Testis (tissue), 3 donors: ENCODE data around the gene CYB5A. TPM values are rescaled to one million over a fixed set of nuclear protein-coding genes. Genes with fewer than 3 reads are reported as not detected.
A peak's percentile ranks its signal among the peaks of the same experiment; 100 is the strongest.

ENCODE experiments used
- DNase-seq: peaks from one replicate; pipeline ENCODE4 v3.0.0-alpha.2; 2019
- H3K27ac ChIP-seq, 2 donors: fragments of 200-600 bp; sonication (generic); one replicate each; pipeline ENCODE4 v1.5.1; 2019
- H3K27me3 ChIP-seq: fragments of 200-600 bp; sonication (generic); one replicate; pipeline ENCODE4 v1.5.1; 2019
- H3K36me3 ChIP-seq: fragments of 200-600 bp; sonication (generic); one replicate; pipeline ENCODE4 v1.5.1; 2017; ENCODE audit warnings: low read depth; ENCODE audit errors: missing control alignments
- H3K4me1 ChIP-seq: fragments of 200-600 bp; sonication (generic); one replicate; pipeline ENCODE4 v1.5.1; 2019
- H3K4me3 ChIP-seq, 2 donors: fragments of 200-600 bp; sonication (generic); one replicate each; pipeline ENCODE4 v1.5.1; 2017 to 2019
- H3K9me3 ChIP-seq: fragments of 200-600 bp; sonication (generic); one replicate; pipeline ENCODE4 v1.5.1; 2017
- CTCF ChIP-seq, 3 experiments: fragments of 450-650 bp in 2 of 3; fragments of 200-600 bp in 1 of 3; sonication (generic) in 1 of 3; IDR thresholded peaks; one replicate each; pipeline ENCODE4 v1.5.1; 2016 to 2019; ENCODE audit warnings: antibody characterized with exemption in 3 of 3, mild to moderate bottlenecking in 2 of 3, moderate library complexity in 1 of 3
- POLR2A ChIP-seq: fragments of 450-650 bp; IDR thresholded peaks from one replicate; pipeline ENCODE4 v1.6.1; 2017; ENCODE audit warnings: antibody characterized with exemption, mild to moderate bottlenecking, moderate library complexity
- WGBS, 2 donors: methylation state at CpG; one replicate each; pipeline ENCODE4 v1.1.5; 2018; 5-methylcytosine and 5-hydroxymethylcytosine counted together
- intact Hi-C: fragments of 100-400 bp; cut with DNase I; formaldehyde crosslinking; loops from one replicate; pipeline ENCODE4 v1.15.1; 2023; ENCODE audit warnings: low total_unique reads
- polyA plus RNA-seq: library from polyadenylated mRNA; stranded (reverse); fragments of 350-450 nt; fragmentation: Illumina TruSeq; extraction: RNeasy Lipid Tissue Mini Kit (QIAGEN cat#74804); gene quantifications from one replicate; pipeline ENCODE4 v1.2.3, GENCODE V29; 2014; ENCODE audit warnings: low read depth, low replicate concordance; ENCODE audit not compliant: insufficient read depth
- small RNA-seq, 2 donors: library from RNA; depleted of rRNA; stranded (forward); fragments of <200 nt; gene quantifications; one replicate each; pipeline ENCODE3, GENCODE V24; 2016
- total RNA-seq, 2 donors: library from RNA; depleted of rRNA; stranded (reverse); fragments of >200 nt; gene quantifications; one replicate each; pipeline ENCODE4 v1.2.3, GENCODE V29; 2016

Gene CYB5A
- total and polyA plus RNA-seq, 3 donors from 2014 or later: 77.2 to 126 (median 96.0) TPM

- intact Hi-C loops: no loop called here
- H3K4me3 ChIP-seq: no peak overlapping the region
- 66 to 78% methylated on average over 5 of the region's 5 CpGs for WGBS, 2 donors
- no peak for DNase-seq
- no peaks in the 10 kb centered on the region for H3K27me3 ChIP-seq
- H3K4me1 ChIP-seq: no peaks in the 10 kb centered on the region
- H3K36me3 ChIP-seq: no peaks in the 10 kb centered on the region
- no peak overlapping the region for H3K27ac ChIP-seq
- TF ChIP-seq CTCF (IDR thresholded peaks at IDR 0.05): no peak
- TF ChIP-seq POLR2A: no peak
- H3K9me3 ChIP-seq: no peaks in the 10 kb centered on the region
These were observed 87.1 kb downstream of the CYB5A start for GRCh38 chr18:74204526-74205152.

DNA sequence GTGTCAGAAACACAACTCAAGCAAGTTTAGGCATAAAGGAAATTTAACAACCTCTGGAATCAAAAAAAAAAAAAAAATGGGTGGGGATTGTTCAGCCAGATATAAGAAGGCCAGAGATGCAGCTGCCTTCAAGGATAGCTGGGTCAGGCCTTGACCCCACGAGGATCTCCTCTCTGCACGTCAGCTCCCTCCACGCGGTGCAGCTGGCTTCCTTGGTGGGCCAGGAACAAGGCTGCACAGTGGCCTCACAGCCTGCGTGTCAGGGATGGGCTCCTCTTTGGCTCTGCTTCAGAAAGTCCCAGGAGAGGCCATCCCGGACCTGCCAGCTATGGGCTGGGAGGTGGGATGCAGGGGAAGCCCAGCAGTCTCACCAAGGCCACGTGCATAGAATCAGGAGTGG lies 88.0 kb downstream of the CYB5A start:
- intact Hi-C loops: no loop called here
- 44 to 47% methylated on average over 5 to 7 of the region's 7 CpGs for WGBS, 2 donors
- peak; percentile 35 for DNase-seq

More for the DNA sequence above, 88.0 kb downstream of the CYB5A start:
- Histone ChIP-seq H3K9me3 (no peaks in the 10 kb centered on the region), H3K27me3 (no peaks in the 10 kb centered on the region), H3K36me3 (no peaks in the 10 kb centered on the region), H3K4me1 (no peaks in the 10 kb centered on the region), H3K4me3 (no peak overlapping the region), H3K27ac (no peak overlapping the region)
- no peak for TF ChIP-seq POLR2A
- TF ChIP-seq CTCF (IDR thresholded peaks at IDR 0.05): no peak

Small RNA genes lying within 50 kb of the gene (small RNA-seq; reads per million reads assigned to genes)
- 0 reads per million in 2 donors for gene RN7SL551P

Other genes with a start within 250 kb of the CYB5A start
- 10 to 100 TPM; 20.8 to 39.1 TPM for gene FBXO15, start 144.1 kb downstream of the CYB5A start, total RNA-seq
- 46.0 TPM for gene FBXO15, start 144.1 kb downstream of the CYB5A start, polyA plus RNA-seq
- 10 to 100 TPM; 33.0 to 34.3 TPM for gene TIMM21, start 143.4 kb downstream of the CYB5A start, total RNA-seq
- gene TIMM21, start 143.4 kb downstream of the CYB5A start, polyA plus RNA-seq: 27.8 TPM
- 10 to 100 TPM in 1 of 2 donors, 1 to 10 TPM in 1; 9.8 to 22.1 TPM for gene C18orf63, start 23.9 kb upstream of the CYB5A start, total RNA-seq
- gene C18orf63, start 23.9 kb upstream of the CYB5A start, polyA plus RNA-seq: 13.7 TPM
- 10 to 100 TPM; 16.2 to 17.0 TPM for gene DIPK1C, start 165.3 kb upstream of the CYB5A start, total RNA-seq
- gene DIPK1C, start 165.3 kb upstream of the CYB5A start, polyA plus RNA-seq: 9.3 TPM
- gene CNDP2, start 204.4 kb upstream of the CYB5A start, total RNA-seq: 10 to 100 TPM; 72.0 to 84.5 TPM
- gene CNDP2, start 204.4 kb upstream of the CYB5A start, polyA plus RNA-seq: 74.4 TPM
- 1 to 10 TPM in 1 of 2 donors, under 1 TPM in 1; 0.31 to 1.3 TPM for gene CNDP1, start 242.5 kb upstream of the CYB5A start, total RNA-seq
- gene CNDP1, start 242.5 kb upstream of the CYB5A start, polyA plus RNA-seq: 0.40 TPM